Neural cell (in vitro differentiated cells): ENCODE measurements around the gene RNF32. TPM values are rescaled to one million over a fixed set of nuclear protein-coding genes. Genes with fewer than 3 reads are reported as not detected.
A peak's percentile ranks its signal among the peaks of the same experiment; 100 is the strongest.

Experiments
- H2AFZ ChIP-seq: fragments of 200-600, 300-800 bp; sonication (generic), shearing (Covaris generic); 2 replicates; pipeline ENCODE4 v1.6.0; 2014; ENCODE audit warnings: low read depth, mild to moderate bottlenecking, antibody characterized with exemption, low read length, moderate library complexity
- H3F3A ChIP-seq: fragments of 200-600 bp; shearing (Covaris generic); 2 replicates; pipeline ENCODE4 v1.6.1; 2016; ENCODE audit warnings: mild to moderate bottlenecking, moderate library complexity, mixed read lengths, antibody characterized with exemption, low read length; ENCODE audit not compliant: insufficient read depth, poor library complexity, severe bottlenecking
- H3K27ac ChIP-seq: fragments of 200-600, 300-800 bp; sonication (generic), shearing (Covaris generic); 2 replicates; pipeline ENCODE4 v1.5.1; 2014; ENCODE audit warnings: mild to moderate bottlenecking, low read length, moderate library complexity
- H3K27me3 ChIP-seq: fragments of 300-800, 200-600 bp; sonication (generic), shearing (Covaris generic); 2 replicates; pipeline ENCODE4 v1.6.0; 2014; ENCODE audit warnings: mild to moderate bottlenecking, low read depth, low read length, moderate library complexity; ENCODE audit not compliant: insufficient read depth
- H3K36me3 ChIP-seq: fragments of 300-800, 200-600 bp; sonication (generic), shearing (Covaris generic); 2 replicates; pipeline ENCODE4 v1.5.1; 2014; ENCODE audit warnings: mild to moderate bottlenecking, antibody characterized with exemption, low read length, moderate library complexity; ENCODE audit not compliant: insufficient read depth
- H3K4me2 ChIP-seq: fragments of 300-800, 200-600 bp; sonication (generic), shearing (Covaris generic); 2 replicates; pipeline ENCODE4 v1.6.0; 2014; ENCODE audit warnings: mild to moderate bottlenecking, low read length
- H3K4me3 ChIP-seq: fragments of 300-800, 200-600 bp; sonication (generic), shearing (Covaris generic); 2 replicates; pipeline ENCODE4 v1.5.1; 2014; ENCODE audit warnings: mild to moderate bottlenecking, low read length, moderate library complexity
- H3K79me2 ChIP-seq: fragments of 200-600 bp; shearing (Covaris generic); replicated peaks from 2 replicates; pipeline ENCODE4 v1.6.0; 2014; ENCODE audit warnings: mild to moderate bottlenecking, low read length, moderate library complexity; ENCODE audit not compliant: insufficient read depth
- H3K9ac ChIP-seq: fragments of 300-800, 200-600 bp; sonication (generic), shearing (Covaris generic); 2 replicates; pipeline ENCODE4 v1.6.1; 2016; ENCODE audit warnings: mild to moderate bottlenecking, low read length, mixed read lengths
- H3K9me2 ChIP-seq: fragments of 200-600 bp; shearing (Covaris generic); 2 replicates; pipeline ENCODE4 v1.6.1; 2016; ENCODE audit warnings: mild to moderate bottlenecking, low read length, mixed read lengths; ENCODE audit not compliant: insufficient read depth
- H3K9me3 ChIP-seq: fragments of 200-600, 300-800 bp; sonication (generic), shearing (Covaris generic); 2 replicates; pipeline ENCODE4 v1.6.1; 2016; ENCODE audit warnings: mild to moderate bottlenecking, mixed run types, low read length, moderate library complexity, mixed read lengths
- H4K20me1 ChIP-seq: fragments of 200-600 bp; shearing (Covaris generic); 2 replicates; pipeline ENCODE4 v1.6.1; 2016; ENCODE audit warnings: mild to moderate bottlenecking, mixed run types; ENCODE audit not compliant: insufficient read depth
- EP300 ChIP-seq: fragments of 450-650 bp; conservative IDR thresholded peaks from 2 replicates; pipeline ENCODE4 v1.6.1; 2014; ENCODE audit warnings: antibody characterized with exemption, mild to moderate bottlenecking, moderate library complexity; ENCODE audit not compliant: poor library complexity, severe bottlenecking
- EZH2 ChIP-seq: fragments of 200-600, 300-800 bp; shearing (Covaris generic), sonication (generic); IDR thresholded peaks from 2 replicates; pipeline ENCODE4 v1.6.1; 2014; ENCODE audit warnings: antibody characterized with exemption, low read length, borderline replicate concordance, mild to moderate bottlenecking; ENCODE audit not compliant: insufficient read depth, poor library complexity, severe bottlenecking
- MXI1 ChIP-seq: fragments of 450-650 bp; conservative IDR thresholded peaks from 2 replicates; pipeline ENCODE4 v1.6.1; 2014; ENCODE audit warnings: antibody characterized with exemption, mild to moderate bottlenecking; ENCODE audit not compliant: poor library complexity, severe bottlenecking
- POLR2AphosphoS5 ChIP-seq: IDR thresholded peaks from 2 replicates; pipeline ENCODE4 v1.6.1; 2012
- RAD21 ChIP-seq: fragments of 450-650 bp; conservative IDR thresholded peaks from 2 replicates; pipeline ENCODE4 v1.6.1; 2014; ENCODE audit warnings: antibody characterized with exemption, mild to moderate bottlenecking, moderate library complexity
- SMC3 ChIP-seq: fragments of 450-650 bp; conservative IDR thresholded peaks from 2 replicates; pipeline ENCODE4 v1.6.1; 2014; ENCODE audit warnings: antibody characterized with exemption, mild to moderate bottlenecking, moderate library complexity; ENCODE audit not compliant: poor library complexity
- TAF1 ChIP-seq: IDR thresholded peaks from 2 replicates; pipeline ENCODE4 v1.6.1; 2012; ENCODE audit warnings: low read depth
- polyA plus RNA-seq: library from polyadenylated mRNA; depleted of rRNA; stranded (reverse); fragments of >200 nt; gene quantifications from 2 replicates; pipeline ENCODE4 v1.2.3, GENCODE V29; 2014
- TF ChIP-seq, protein P1 (sequence below): IDR thresholded peaks from 2 replicates; pipeline ENCODE4 v1.6.1; 2012; ENCODE audit warnings: borderline replicate concordance
- TF ChIP-seq, protein P2 (sequence below): fragments of 450-650 bp; IDR thresholded peaks from 2 replicates; pipeline ENCODE4 v1.5.1; 2014; ENCODE audit warnings: antibody characterized with exemption, mild to moderate bottlenecking, moderate library complexity; ENCODE audit not compliant: poor library complexity, severe bottlenecking

Gene RNF32
- polyA plus RNA-seq, 1 donor from 2014 or later = 2.6 TPM

GRCh38 chr7:156638443-156639077 lies 2.0 kb upstream of the RNF32 start:
- H3K9me2 ChIP-seq = no peaks in the 10 kb centered on the region
- H3K79me2 ChIP-seq = no peaks in the 10 kb centered on the region
- peak overlapping the region; percentile 32 for H3K4me3 ChIP-seq
- H3K9ac ChIP-seq = no peak overlapping the region
- H4K20me1 ChIP-seq = no peaks in the 10 kb centered on the region
- no peaks in the 10 kb centered on the region for H3K36me3 ChIP-seq
- H2AFZ ChIP-seq = no peak overlapping the region
- H3K4me2 ChIP-seq = no peak overlapping the region
- no peak for TF ChIP-seq RAD21
- TF ChIP-seq EZH2 = no peak
- no peak for TF ChIP-seq TAF1
- no peak for TF ChIP-seq MXI1
- TF ChIP-seq, protein P1, sequence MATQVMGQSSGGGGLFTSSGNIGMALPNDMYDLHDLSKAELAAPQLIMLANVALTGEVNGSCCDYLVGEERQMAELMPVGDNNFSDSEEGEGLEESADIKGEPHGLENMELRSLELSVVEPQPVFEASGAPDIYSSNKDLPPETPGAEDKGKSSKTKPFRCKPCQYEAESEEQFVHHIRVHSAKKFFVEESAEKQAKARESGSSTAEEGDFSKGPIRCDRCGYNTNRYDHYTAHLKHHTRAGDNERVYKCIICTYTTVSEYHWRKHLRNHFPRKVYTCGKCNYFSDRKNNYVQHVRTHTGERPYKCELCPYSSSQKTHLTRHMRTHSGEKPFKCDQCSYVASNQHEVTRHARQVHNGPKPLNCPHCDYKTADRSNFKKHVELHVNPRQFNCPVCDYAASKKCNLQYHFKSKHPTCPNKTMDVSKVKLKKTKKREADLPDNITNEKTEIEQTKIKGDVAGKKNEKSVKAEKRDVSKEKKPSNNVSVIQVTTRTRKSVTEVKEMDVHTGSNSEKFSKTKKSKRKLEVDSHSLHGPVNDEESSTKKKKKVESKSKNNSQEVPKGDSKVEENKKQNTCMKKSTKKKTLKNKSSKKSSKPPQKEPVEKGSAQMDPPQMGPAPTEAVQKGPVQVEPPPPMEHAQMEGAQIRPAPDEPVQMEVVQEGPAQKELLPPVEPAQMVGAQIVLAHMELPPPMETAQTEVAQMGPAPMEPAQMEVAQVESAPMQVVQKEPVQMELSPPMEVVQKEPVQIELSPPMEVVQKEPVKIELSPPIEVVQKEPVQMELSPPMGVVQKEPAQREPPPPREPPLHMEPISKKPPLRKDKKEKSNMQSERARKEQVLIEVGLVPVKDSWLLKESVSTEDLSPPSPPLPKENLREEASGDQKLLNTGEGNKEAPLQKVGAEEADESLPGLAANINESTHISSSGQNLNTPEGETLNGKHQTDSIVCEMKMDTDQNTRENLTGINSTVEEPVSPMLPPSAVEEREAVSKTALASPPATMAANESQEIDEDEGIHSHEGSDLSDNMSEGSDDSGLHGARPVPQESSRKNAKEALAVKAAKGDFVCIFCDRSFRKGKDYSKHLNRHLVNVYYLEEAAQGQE = no peak
- TF ChIP-seq, protein P2, sequence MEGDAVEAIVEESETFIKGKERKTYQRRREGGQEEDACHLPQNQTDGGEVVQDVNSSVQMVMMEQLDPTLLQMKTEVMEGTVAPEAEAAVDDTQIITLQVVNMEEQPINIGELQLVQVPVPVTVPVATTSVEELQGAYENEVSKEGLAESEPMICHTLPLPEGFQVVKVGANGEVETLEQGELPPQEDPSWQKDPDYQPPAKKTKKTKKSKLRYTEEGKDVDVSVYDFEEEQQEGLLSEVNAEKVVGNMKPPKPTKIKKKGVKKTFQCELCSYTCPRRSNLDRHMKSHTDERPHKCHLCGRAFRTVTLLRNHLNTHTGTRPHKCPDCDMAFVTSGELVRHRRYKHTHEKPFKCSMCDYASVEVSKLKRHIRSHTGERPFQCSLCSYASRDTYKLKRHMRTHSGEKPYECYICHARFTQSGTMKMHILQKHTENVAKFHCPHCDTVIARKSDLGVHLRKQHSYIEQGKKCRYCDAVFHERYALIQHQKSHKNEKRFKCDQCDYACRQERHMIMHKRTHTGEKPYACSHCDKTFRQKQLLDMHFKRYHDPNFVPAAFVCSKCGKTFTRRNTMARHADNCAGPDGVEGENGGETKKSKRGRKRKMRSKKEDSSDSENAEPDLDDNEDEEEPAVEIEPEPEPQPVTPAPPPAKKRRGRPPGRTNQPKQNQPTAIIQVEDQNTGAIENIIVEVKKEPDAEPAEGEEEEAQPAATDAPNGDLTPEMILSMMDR = no peak
- TF ChIP-seq POLR2AphosphoS5 = no peak
- TF ChIP-seq EP300 = no peak
- no peak for TF ChIP-seq SMC3
- no peaks in the 10 kb centered on the region for H3K9me3 ChIP-seq
- no peaks in the 10 kb centered on the region for H3F3A ChIP-seq
- H3K27ac ChIP-seq = no peak overlapping the region
- H3K27me3 ChIP-seq = no peaks in the 10 kb centered on the region

- Histone ChIP-seq H3K36me3 (no peaks in the 10 kb centered on the region), H3K4me3 (peak overlapping the region; percentile 87), H4K20me1 (no peaks in the 10 kb centered on the region), H3K9me2 (no peaks in the 10 kb centered on the region), H3K9ac (peak overlapping the region; percentile 72), H3K27me3 (no peaks in the 10 kb centered on the region), H3K9me3 (no peaks in the 10 kb centered on the region), H3F3A (no peaks in the 10 kb centered on the region), H2AFZ (peak overlapping the region; percentile 86), H3K27ac (peak overlapping the region; percentile 30), H3K79me2 (no peaks in the 10 kb centered on the region), H3K4me2 (no peak overlapping the region)
- TF ChIP-seq, protein P1 = no peak
- TF ChIP-seq EZH2 (no peak), MXI1 (no peak), EP300 (no peak), POLR2AphosphoS5 (no peak)
- TF ChIP-seq, protein P2 = no peak
Observed at GRCh38 chr7:156639426-156640256, 933 bp upstream of the RNF32 start.
